Measurements from ENCODE around the gene CCDC138. TPM values are rescaled to one million over a fixed set of nuclear protein-coding genes. Genes with fewer than 3 reads are reported as not detected.

The CCDC138 gene
- total RNA-seq, 1 donor from 2014 or later: 27.3 TPM

- Mint-ChIP-seq H3K36me3 (ENCODE audit: insufficient read depth) (no peaks in the 10 kb centered on the region), H3K27me3 (no peaks in the 10 kb centered on the region), H3K4me1 (ENCODE audit: low read depth) (no peaks in the 10 kb centered on the region), H3K9me3 (ENCODE audit: low read depth) (peaks cover 3% of the 10 kb centered on the region), H3K4me3 (ENCODE audit: low read depth) (no peak overlapping the region), H3K27ac (no peak overlapping the region)
- no peak for DNase-seq (ENCODE audit: low spot score, unreplicated experiment)
- no peak for TF ChIP-seq CTCF (IDR thresholded peaks at IDR 0.05; ENCODE audit: unreplicated experiment)
Measured at GRCh38 chr2:108904680-108905079, 118.1 kb downstream of the CCDC138 start.

GRCh38 chr2:108905176-108905575, 118.6 kb downstream of the CCDC138 start:
- H3K4me1 Mint-ChIP-seq (ENCODE audit: low read depth): no peaks in the 10 kb centered on the region
- H3K4me3 Mint-ChIP-seq (ENCODE audit: low read depth): no peak overlapping the region
- no peaks in the 10 kb centered on the region for H3K27me3 Mint-ChIP-seq
- DNase-seq (ENCODE audit: low spot score, unreplicated experiment): no peak
- no peak overlapping the region for H3K27ac Mint-ChIP-seq
- no peak for TF ChIP-seq CTCF (IDR thresholded peaks at IDR 0.05; ENCODE audit: unreplicated experiment)
- H3K9me3 Mint-ChIP-seq (ENCODE audit: low read depth): peaks cover 3% of the 10 kb centered on the region
- no peaks in the 10 kb centered on the region for H3K36me3 Mint-ChIP-seq (ENCODE audit: insufficient read depth)

GRCh38 chr2:108905906-108906305, 119.3 kb downstream of the CCDC138 start:
- Mint-ChIP-seq H3K27ac (no peak overlapping the region), H3K9me3 (ENCODE audit: low read depth) (no peaks in the 10 kb centered on the region), H3K36me3 (ENCODE audit: insufficient read depth) (no peaks in the 10 kb centered on the region), H3K4me1 (ENCODE audit: low read depth) (no peaks in the 10 kb centered on the region), H3K4me3 (ENCODE audit: low read depth) (no peak overlapping the region), H3K27me3 (no peaks in the 10 kb centered on the region)
- TF ChIP-seq CTCF (IDR thresholded peaks at IDR 0.05; ENCODE audit: unreplicated experiment): no peak
- DNase-seq (ENCODE audit: low spot score, unreplicated experiment): no peak

- no peak for DNase-seq (ENCODE audit: low spot score, unreplicated experiment)
- Mint-ChIP-seq H3K36me3 (ENCODE audit: insufficient read depth) (no peaks in the 10 kb centered on the region), H3K4me3 (ENCODE audit: low read depth) (no peak overlapping the region), H3K9me3 (ENCODE audit: low read depth) (no peaks in the 10 kb centered on the region), H3K4me1 (ENCODE audit: low read depth) (no peaks in the 10 kb centered on the region), H3K27ac (no peak overlapping the region), H3K27me3 (no peaks in the 10 kb centered on the region)
- TF ChIP-seq CTCF (IDR thresholded peaks at IDR 0.05; ENCODE audit: unreplicated experiment): no peak
Measured at GRCh38 chr2:108906403-108907077, 120.0 kb downstream of the CCDC138 start.

GRCh38 chr2:108907822-108908712, 121.5 kb downstream of the CCDC138 start:
- Mint-ChIP-seq H3K27me3 (no peaks in the 10 kb centered on the region), H3K36me3 (ENCODE audit: insufficient read depth) (no peaks in the 10 kb centered on the region)
- no peak for DNase-seq (ENCODE audit: low spot score, unreplicated experiment)

More at GRCh38 chr2:108907822-108908712, 121.5 kb downstream of the CCDC138 start:
- no peak overlapping the region for H3K27ac Mint-ChIP-seq
- TF ChIP-seq CTCF (IDR thresholded peaks at IDR 0.05; ENCODE audit: unreplicated experiment): no peak
- H3K4me1 Mint-ChIP-seq (ENCODE audit: low read depth): no peaks in the 10 kb centered on the region
- H3K4me3 Mint-ChIP-seq (ENCODE audit: low read depth): no peak overlapping the region
- no peaks in the 10 kb centered on the region for H3K9me3 Mint-ChIP-seq (ENCODE audit: low read depth)
